Activated B cell treated with CpG ODN at 0.5 μM for 24 hours (primary cell): ENCODE measurements around the gene DELE1. TPM values are rescaled to one million over a fixed set of nuclear protein-coding genes. Genes with fewer than 3 reads are reported as not detected.

Experiments used
- ATAC-seq: fragments of 200-7000 bp; cut with Tn5 transposase; one replicate; pipeline ENCODE4 v1.10.0; 2021; ENCODE audit warnings: low read depth, mild to moderate bottlenecking, moderate library complexity
- CTCF ChIA-PET: fragments of 350-600 bp; sonication (Branson Sonifier 250); formaldehyde crosslinking; loops from one replicate; lab custom pipeline; 2021; ENCODE audit warnings: antibody characterized with exemption; lab: Charles Lee
- POLR2A ChIA-PET: fragments of 350-600 bp; sonication (Branson Sonifier 250); formaldehyde crosslinking; loops from one replicate; lab custom pipeline; 2021; ENCODE audit warnings: antibody characterized with exemption; lab: Charles Lee
- DNase-seq: peaks from one replicate; pipeline ENCODE4 v3.0.0; 2022
- H3K27ac Mint-ChIP-seq: one replicate; pipeline ENCODE4 v1.8.0; 2020; ENCODE audit warnings: mixed read lengths
- H3K27me3 Mint-ChIP-seq: one replicate; pipeline ENCODE4 v1.8.0; 2021; ENCODE audit warnings: mixed read lengths
- H3K36me3 Mint-ChIP-seq: one replicate; pipeline ENCODE4 v1.8.0; 2021; ENCODE audit warnings: low read depth, mixed read lengths
- H3K4me1 Mint-ChIP-seq: one replicate; pipeline ENCODE4 v1.8.0; 2021; ENCODE audit warnings: mixed read lengths
- H3K4me3 Mint-ChIP-seq: one replicate; pipeline ENCODE4 v1.8.0; 2020; ENCODE audit warnings: mild to moderate bottlenecking, mixed read lengths
- H3K9me3 Mint-ChIP-seq: one replicate; pipeline ENCODE4 v1.8.0; 2020; ENCODE audit warnings: mixed read lengths
- intact Hi-C: fragments of 100-400 bp; cut with micrococcal nuclease; formaldehyde crosslinking; loops from one replicate; pipeline ENCODE4 v1.15.1; 2024
- total RNA-seq: library from RNA; stranded (reverse); gene quantifications from 2 replicates; pipeline ENCODE4 v1.2.3, GENCODE V29; 2022
- TF ChIP-seq, protein P1 (sequence below): fragments of 200-600 bp; IDR thresholded peaks from one replicate; pipeline ENCODE4 v1.8.0; 2022; ENCODE audit warnings: antibody characterized with exemption, mild to moderate bottlenecking

Gene DELE1
- total RNA-seq, 1 donor from 2014 or later, result 114 TPM

DNA sequence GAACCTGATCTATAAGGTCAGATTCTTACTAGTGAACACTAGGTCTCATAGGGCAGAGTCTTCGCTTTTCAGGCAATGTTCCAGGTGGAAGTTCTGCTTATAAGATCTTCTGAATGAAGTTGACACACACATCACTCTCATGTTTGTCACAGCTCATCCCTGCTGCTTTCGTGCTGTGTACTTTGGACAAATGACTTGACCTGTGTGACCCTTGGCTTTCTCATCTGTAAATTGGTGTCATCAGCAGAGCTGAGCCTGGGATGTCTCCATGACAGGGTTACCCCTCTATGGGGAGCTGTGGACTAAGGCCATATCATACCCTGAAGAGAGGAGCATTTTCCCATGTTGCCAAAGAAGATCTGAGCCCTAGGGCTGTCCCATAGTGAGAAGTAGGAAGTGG lies 2.8 kb downstream of the DELE1 start:
- no peaks in the 10 kb centered on the region for H3K27me3 Mint-ChIP-seq
- ChIA-PET CTCF (no interaction called here), POLR2A (no interaction called here)
- H3K4me3 Mint-ChIP-seq, result no peak overlapping the region
- intact Hi-C loops, result no loop called here
- H3K4me1 Mint-ChIP-seq, result peaks cover 23% of the 10 kb centered on the region
- TF ChIP-seq, protein P1, sequence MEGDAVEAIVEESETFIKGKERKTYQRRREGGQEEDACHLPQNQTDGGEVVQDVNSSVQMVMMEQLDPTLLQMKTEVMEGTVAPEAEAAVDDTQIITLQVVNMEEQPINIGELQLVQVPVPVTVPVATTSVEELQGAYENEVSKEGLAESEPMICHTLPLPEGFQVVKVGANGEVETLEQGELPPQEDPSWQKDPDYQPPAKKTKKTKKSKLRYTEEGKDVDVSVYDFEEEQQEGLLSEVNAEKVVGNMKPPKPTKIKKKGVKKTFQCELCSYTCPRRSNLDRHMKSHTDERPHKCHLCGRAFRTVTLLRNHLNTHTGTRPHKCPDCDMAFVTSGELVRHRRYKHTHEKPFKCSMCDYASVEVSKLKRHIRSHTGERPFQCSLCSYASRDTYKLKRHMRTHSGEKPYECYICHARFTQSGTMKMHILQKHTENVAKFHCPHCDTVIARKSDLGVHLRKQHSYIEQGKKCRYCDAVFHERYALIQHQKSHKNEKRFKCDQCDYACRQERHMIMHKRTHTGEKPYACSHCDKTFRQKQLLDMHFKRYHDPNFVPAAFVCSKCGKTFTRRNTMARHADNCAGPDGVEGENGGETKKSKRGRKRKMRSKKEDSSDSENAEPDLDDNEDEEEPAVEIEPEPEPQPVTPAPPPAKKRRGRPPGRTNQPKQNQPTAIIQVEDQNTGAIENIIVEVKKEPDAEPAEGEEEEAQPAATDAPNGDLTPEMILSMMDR, result no peak
- H3K9me3 Mint-ChIP-seq, result no peaks in the 10 kb centered on the region
- H3K27ac Mint-ChIP-seq, result no peak overlapping the region
- peaks cover 71% of the 10 kb centered on the region for H3K36me3 Mint-ChIP-seq
- no peak for ATAC-seq
- DNase-seq, result no peak

DNA sequence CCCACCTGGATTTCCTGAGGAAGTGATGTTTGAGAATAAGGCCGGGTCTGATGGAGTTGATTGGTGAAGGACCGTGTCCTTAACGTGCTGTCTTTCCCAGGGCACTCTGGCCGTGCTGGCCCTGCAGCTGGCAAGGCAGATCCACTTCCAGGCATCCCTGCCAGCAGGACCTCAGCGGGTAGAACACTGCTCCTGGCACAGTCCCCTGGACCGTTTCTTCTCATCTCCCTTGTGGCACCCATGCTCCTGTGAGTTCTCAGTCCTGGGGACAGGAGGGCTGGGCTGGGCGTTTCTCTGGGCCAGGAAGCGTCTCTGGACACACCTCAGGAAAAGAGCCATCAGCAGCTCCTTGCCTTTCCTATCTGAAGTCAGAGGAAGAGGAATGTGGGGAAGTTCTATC lies 4.4 kb downstream of the DELE1 start:
- CTCF ChIA-PET, result no interaction called here
- Mint-ChIP-seq H3K27ac (no peak overlapping the region), H3K4me1 (peaks cover 19% of the 10 kb centered on the region), H3K27me3 (no peaks in the 10 kb centered on the region), H3K36me3 (peaks cover 86% of the 10 kb centered on the region), H3K4me3 (no peak overlapping the region), H3K9me3 (no peaks in the 10 kb centered on the region)
- DNase-seq (no peak), ATAC-seq (no peak)
- intact Hi-C loops, result no loop called here
- TF ChIP-seq, protein P1, result no peak
- POLR2A ChIA-PET, result no interaction called here

GRCh38 chr5:141929398-141930058 lies 5.9 kb downstream of the DELE1 start:
- intact Hi-C loops, result no loop called here
- CTCF ChIA-PET, result no interaction called here

DNA sequence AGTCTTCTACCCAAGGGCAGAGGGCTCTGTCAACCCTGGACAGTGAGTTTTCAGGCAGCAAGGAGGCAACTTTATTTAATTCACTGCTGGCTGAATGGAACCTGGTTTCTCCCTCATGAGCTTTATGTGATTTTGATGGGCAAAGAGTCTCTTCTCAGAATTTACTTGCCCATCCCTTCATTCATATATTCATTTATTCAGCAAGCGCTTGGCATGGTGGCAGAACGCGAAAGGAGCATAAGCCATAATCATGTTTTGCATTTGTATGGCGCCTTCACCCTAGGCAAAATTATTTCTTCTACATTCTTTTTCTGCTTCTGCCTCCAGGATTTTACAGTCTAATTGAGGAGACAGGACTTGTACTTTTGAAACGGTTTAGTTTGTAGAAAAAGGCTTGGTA lies 8.0 kb downstream of the DELE1 start:
- CTCF ChIA-PET, result no interaction called here
- Mint-ChIP-seq H3K4me1 (no peaks in the 10 kb centered on the region), H3K36me3 (peaks cover 95% of the 10 kb centered on the region), H3K27ac (no peak overlapping the region), H3K9me3 (no peaks in the 10 kb centered on the region), H3K4me3 (no peak overlapping the region), H3K27me3 (no peaks in the 10 kb centered on the region)
- DNase-seq (no peak), ATAC-seq (no peak)
- TF ChIP-seq, protein P1, result no peak
- POLR2A ChIA-PET, result no interaction called here
- intact Hi-C loops, result no loop called here

More at GRCh38 chr5:141929398-141930058, 5.9 kb downstream of the DELE1 start:
- Mint-ChIP-seq H3K27ac (no peak overlapping the region), H3K36me3 (peaks cover 91% of the 10 kb centered on the region), H3K9me3 (no peaks in the 10 kb centered on the region), H3K4me3 (no peak overlapping the region), H3K4me1 (peaks cover 6% of the 10 kb centered on the region), H3K27me3 (no peaks in the 10 kb centered on the region)
- TF ChIP-seq, protein P1, result no peak
- ATAC-seq (no peak), DNase-seq (no peak)
- POLR2A ChIA-PET, result no interaction called here

DNA sequence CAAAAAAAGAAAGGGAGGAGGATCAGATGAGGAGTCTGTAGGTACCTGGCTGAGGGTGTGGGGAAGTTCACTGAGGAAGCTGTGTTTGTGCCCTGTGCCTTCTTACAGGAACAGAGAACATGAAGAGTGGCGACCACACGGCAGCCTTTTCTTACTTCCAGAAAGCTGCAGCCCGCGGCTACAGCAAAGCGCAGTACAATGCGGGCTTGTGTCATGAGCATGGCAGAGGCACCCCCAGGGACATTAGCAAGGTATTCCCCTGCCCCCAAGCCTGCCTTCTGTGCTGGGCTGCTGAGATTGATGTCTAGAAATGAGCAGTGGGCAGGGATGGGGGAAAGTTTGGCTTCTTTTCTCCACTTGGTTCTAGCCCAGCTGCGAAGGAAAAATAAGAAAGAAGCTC lies 9.5 kb downstream of the DELE1 start:
- POLR2A ChIA-PET, result no interaction called here

More for the DNA sequence above, 9.5 kb downstream of the DELE1 start:
- no peaks in the 10 kb centered on the region for H3K9me3 Mint-ChIP-seq
- H3K27ac Mint-ChIP-seq, result no peak overlapping the region
- H3K4me1 Mint-ChIP-seq, result no peaks in the 10 kb centered on the region
- H3K4me3 Mint-ChIP-seq, result no peak overlapping the region
- intact Hi-C loops, result no loop called here
- TF ChIP-seq, protein P1, result no peak
- H3K27me3 Mint-ChIP-seq, result no peaks in the 10 kb centered on the region
- no peak for DNase-seq
- CTCF ChIA-PET, result interaction anchor here (1.2 kb wide), 1 partner anchor 28 kb away, joined by 3 read pairs; no protein-coding TSS in a partner anchor
- no peak for ATAC-seq
- H3K36me3 Mint-ChIP-seq, result peaks cover 90% of the 10 kb centered on the region
